Measurements from ENCODE around the gene CHST3.

GRCh38 chr10:72027498-72027897 is 63.3 kb downstream of the CHST3 start:
- no peak for TF ChIP-seq CTCF (IDR thresholded peaks at IDR 0.05)
- TF ChIP-seq POLR2A (IDR thresholded peaks at IDR 0.05) = no peak

Measured in heart left ventricle (tissue), 13 donors.